8988T (cell line): ENCODE results near the gene CD52.

ENCODE experiments used
- DNase-seq: peaks from one replicate; pipeline ENCODE4 v3.0.0; 2011

CD52 gene

GRCh38 chr1:26335774-26336476, 18.2 kb downstream of the CD52 start:
- no peak for DNase-seq

GRCh38 chr1:26336477-26337205, 18.9 kb downstream of the CD52 start:
- DNase-seq: peak; percentile 77

GRCh38 chr1:26337206-26337535, 19.4 kb downstream of the CD52 start:
- no peak for DNase-seq

- no peak for DNase-seq
Observed at GRCh38 chr1:26337625-26338024, 19.9 kb downstream of the CD52 start.

GRCh38 chr1:26338670-26339069, 20.9 kb downstream of the CD52 start:
- DNase-seq: no peak

- no peak for DNase-seq
Observed at GRCh38 chr1:26340047-26340481, 22.3 kb downstream of the CD52 start.

GRCh38 chr1:26344147-26344920, 26.6 kb downstream of the CD52 start:
- DNase-seq: no peak

GRCh38 chr1:26345718-26346117, 28.0 kb downstream of the CD52 start:
- no peak for DNase-seq

GRCh38 chr1:26346274-26347033, 28.7 kb downstream of the CD52 start:
- DNase-seq: no peak

GRCh38 chr1:26349188-26349876, 31.6 kb downstream of the CD52 start:
- no peak for DNase-seq

GRCh38 chr1:26349877-26350244, 32.1 kb downstream of the CD52 start:
- no peak for DNase-seq

- DNase-seq: no peak
Observed at GRCh38 chr1:26350343-26350700, 32.6 kb downstream of the CD52 start.

- no peak for DNase-seq
Observed at GRCh38 chr1:26350701-26351589, 33.2 kb downstream of the CD52 start.

GRCh38 chr1:26351590-26352337, 34.0 kb downstream of the CD52 start:
- no peak for DNase-seq

- no peak for DNase-seq
Observed at GRCh38 chr1:26352338-26352679, 34.6 kb downstream of the CD52 start.

- DNase-seq: no peak
Observed at GRCh38 chr1:26353210-26353859, 35.6 kb downstream of the CD52 start.

GRCh38 chr1:26353976-26354820, 36.4 kb downstream of the CD52 start, which contains the start of gene CRYBG2:
CRYBG2 (minus strand) TSS chr1:26354130; CDS start chr1:26346657, 7,473 bp downstream.
- DNase-seq: no peak

- DNase-seq: no peak
Observed at GRCh38 chr1:26354972-26355371, 37.2 kb downstream of the CD52 start.

GRCh38 chr1:26356106-26356505, 38.3 kb downstream of the CD52 start:
- DNase-seq: no peak
